CD4-positive, alpha-beta T cell (primary cell): ENCODE data around the gene PSMC4. TPM values are rescaled to one million over a fixed set of nuclear protein-coding genes. Genes with fewer than 3 reads are reported as not detected.

Source experiments
- ATAC-seq: fragments of 200-7000 bp; cut with Tn5 transposase; one replicate; pipeline ENCODE4 v1.10.0; 2022; ENCODE audit warnings: mild to moderate bottlenecking; ENCODE audit not compliant: poor library complexity
- CTCF ChIA-PET: fragments of 350-600 bp; sonication (Branson Sonifier 250); formaldehyde crosslinking; loops from one replicate; lab custom pipeline; 2021; ENCODE audit warnings: antibody characterized with exemption, inconsistent platforms; lab: Charles Lee
- POLR2A ChIA-PET: fragments of 350-600 bp; sonication (Branson Sonifier 250); formaldehyde crosslinking; loops from one replicate; lab custom pipeline; 2021; ENCODE audit warnings: antibody characterized with exemption, inconsistent platforms; lab: Charles Lee
- DNase-seq, 14 experiments: peaks; one replicate each; pipeline ENCODE4 v3.0.0-alpha.2; 2013 to 2020; ENCODE audit warnings: mixed read lengths in 2 of 14
- H3K27ac ChIP-seq, 2 donors: one replicate each; pipeline versions ENCODE4 v1.5.1 to v1.7.0; 2013; ENCODE audit warnings: low read length in 2 of 2, low read depth in 1 of 2, mild to moderate bottlenecking in 1 of 2
- H3K27me3 ChIP-seq, 2 experiments: 1 replicate in 1 of 2; 2 replicates in 1 of 2; pipeline versions ENCODE4 v1.6.1 to v1.7.0; 2013; ENCODE audit warnings: low read length in 2 of 2, control low read depth in 1 of 2, mild to moderate bottlenecking in 1 of 2, moderate library complexity in 1 of 2; ENCODE audit not compliant: insufficient read depth in 2 of 2, control insufficient read depth in 1 of 2
- H3K36me3 ChIP-seq: one replicate; pipeline ENCODE4 v1.6.1; 2013; ENCODE audit warnings: low read length, control low read depth; ENCODE audit not compliant: insufficient read depth
- H3K4me1 ChIP-seq: one replicate; pipeline ENCODE4 v1.6.1; 2013; ENCODE audit warnings: low read length, control low read depth; ENCODE audit not compliant: insufficient read depth
- H3K4me3 ChIP-seq: one replicate; pipeline ENCODE4 v1.5.1; 2013; ENCODE audit warnings: mild to moderate bottlenecking, low read length, moderate library complexity
- H3K9me3 ChIP-seq, 2 experiments: 1 replicate in 1 of 2; 2 replicates in 1 of 2; pipeline versions ENCODE4 v1.6.1 to v1.7.0; 2013; ENCODE audit warnings: low read length in 2 of 2, mild to moderate bottlenecking in 2 of 2, control low read depth in 1 of 2, moderate library complexity in 1 of 2; ENCODE audit not compliant: control insufficient read depth in 1 of 2, insufficient read depth in 1 of 2
- H3K27ac Mint-ChIP-seq: one replicate; pipeline ENCODE4 v1.8.0; 2020; ENCODE audit warnings: mixed read lengths
- H3K27me3 Mint-ChIP-seq: one replicate; pipeline ENCODE4 v1.8.0; 2021; ENCODE audit warnings: mixed read lengths
- H3K36me3 Mint-ChIP-seq: one replicate; pipeline ENCODE4 v1.8.0; 2021; ENCODE audit warnings: low read depth, mixed read lengths
- H3K4me1 Mint-ChIP-seq: one replicate; pipeline ENCODE4 v1.8.0; 2021; ENCODE audit warnings: low read depth, mixed read lengths
- H3K4me3 Mint-ChIP-seq: one replicate; pipeline ENCODE4 v1.8.0; 2020; ENCODE audit warnings: mild to moderate bottlenecking, mixed read lengths
- H3K9me3 Mint-ChIP-seq: one replicate; pipeline ENCODE4 v1.8.0; 2020; ENCODE audit warnings: mixed read lengths
- intact Hi-C, 2 experiments: fragments of 100-400 bp; cut with DNase I in 1 of 2; cut with micrococcal nuclease in 1 of 2; formaldehyde crosslinking; loops; one replicate each; pipeline versions ENCODE4 v1.15.1 to v1.9.0; 2023 to 2025; cut with DNase I, micrococcal nuclease
- polyA plus RNA-seq, 2 donors: library from polyadenylated mRNA; unstranded; fragments of 120-200 nt; gene quantifications; one replicate each; pipeline ENCODE4 v1.2.1, GENCODE V29; 2013
- total RNA-seq, 174 experiments: library from RNA in 2 of 174; stranded (reverse) in 2 of 174; gene quantifications; one replicate each; pipeline ENCODE4 v1.2.3 and lab custom pipeline; 2021 to 2026
- TF ChIP-seq, protein P1 (sequence below): fragments of 200-600 bp; IDR thresholded peaks from one replicate; pipeline ENCODE4 v1.8.0; 2022; ENCODE audit warnings: antibody characterized with exemption, mild to moderate bottlenecking

The PSMC4 gene
- 10 to 100 TPM; 61.3 to 67.4 TPM for total RNA-seq
- polyA plus RNA-seq (2013, experiment 1 of 2), result 54.4 TPM
- 56.8 TPM for polyA plus RNA-seq (2013, experiment 2 of 2)
- total RNA-seq (lab: John Stamatoyannopoulos, UW), result 42.0 to 290 (median 68.7) reads per million in 172 experiments

DNA sequence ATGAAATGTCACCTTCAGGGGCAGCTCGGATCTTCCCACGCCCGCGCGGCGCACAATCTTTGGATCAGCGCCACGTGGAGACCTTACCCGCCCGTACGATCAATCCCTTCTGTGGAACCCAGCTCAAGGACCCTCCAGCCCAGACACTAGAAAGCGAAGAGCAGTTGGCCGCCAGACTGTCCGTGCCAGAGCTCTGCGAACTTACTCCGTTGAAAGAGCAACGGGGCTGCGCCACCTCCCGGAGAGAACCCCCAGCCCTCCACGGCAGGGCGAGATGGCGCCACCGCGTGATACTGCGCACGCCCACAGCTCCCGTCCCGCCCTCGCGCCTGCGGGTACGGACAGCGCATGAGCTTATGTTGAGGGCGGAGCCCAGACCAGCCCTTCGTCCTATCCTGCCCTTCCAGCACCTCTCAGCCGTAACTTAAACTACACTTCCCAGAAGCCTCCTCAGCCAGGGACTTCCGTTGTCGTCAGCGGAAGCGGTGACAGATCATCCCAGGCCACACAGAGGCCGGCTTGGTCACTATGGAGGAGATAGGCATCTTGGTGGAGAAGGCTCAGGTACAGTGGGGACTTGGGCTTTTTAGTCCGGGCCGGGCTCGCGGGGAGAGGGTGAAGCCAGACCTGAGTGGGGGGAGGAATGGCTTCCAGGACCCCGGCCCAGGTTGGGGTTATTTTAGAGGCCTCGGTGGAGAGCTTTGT is at the start of gene PSMC4:
Gene PSMC4, plus strand, starts transcription at position 491 of the 705 bp plus-strand sequence. Its CDS starts 38 bp downstream, at position 529.
- Mint-ChIP-seq H3K4me1 (peaks cover 58% of the 10 kb centered on the region), H3K4me3 (peak within 1 kb of the TSS; percentile 98), H3K27ac (peak within 1 kb of the TSS; percentile 97), H3K36me3 (peaks cover 45% of the 10 kb centered on the region), H3K9me3 (no peaks in the 10 kb centered on the region), H3K27me3 (no peaks in the 10 kb centered on the region)
- intact Hi-C loops, result loop anchor here (1.0 to 5.0 kb wide), 6 partner anchors 25 to 174 kb away; partner anchors contain the start of gene DYRK1B (in 1 of the 2)
- Histone ChIP-seq H3K4me1 (peaks cover 51% of the 10 kb centered on the region), H3K4me3 (peak within 1 kb of the TSS; percentile 77), H3K36me3 (peaks cover 38% of the 10 kb centered on the region), H3K9me3 (no peaks in the 10 kb centered on the region), H3K27ac (peak within 1 kb of the TSS; percentile 87 to 91), H3K27me3 (no peaks in the 10 kb centered on the region)
- DNase-seq (peak; percentile 97 to 100 (median 98)), ATAC-seq (peak; percentile 96)
- TF ChIP-seq, protein P1, sequence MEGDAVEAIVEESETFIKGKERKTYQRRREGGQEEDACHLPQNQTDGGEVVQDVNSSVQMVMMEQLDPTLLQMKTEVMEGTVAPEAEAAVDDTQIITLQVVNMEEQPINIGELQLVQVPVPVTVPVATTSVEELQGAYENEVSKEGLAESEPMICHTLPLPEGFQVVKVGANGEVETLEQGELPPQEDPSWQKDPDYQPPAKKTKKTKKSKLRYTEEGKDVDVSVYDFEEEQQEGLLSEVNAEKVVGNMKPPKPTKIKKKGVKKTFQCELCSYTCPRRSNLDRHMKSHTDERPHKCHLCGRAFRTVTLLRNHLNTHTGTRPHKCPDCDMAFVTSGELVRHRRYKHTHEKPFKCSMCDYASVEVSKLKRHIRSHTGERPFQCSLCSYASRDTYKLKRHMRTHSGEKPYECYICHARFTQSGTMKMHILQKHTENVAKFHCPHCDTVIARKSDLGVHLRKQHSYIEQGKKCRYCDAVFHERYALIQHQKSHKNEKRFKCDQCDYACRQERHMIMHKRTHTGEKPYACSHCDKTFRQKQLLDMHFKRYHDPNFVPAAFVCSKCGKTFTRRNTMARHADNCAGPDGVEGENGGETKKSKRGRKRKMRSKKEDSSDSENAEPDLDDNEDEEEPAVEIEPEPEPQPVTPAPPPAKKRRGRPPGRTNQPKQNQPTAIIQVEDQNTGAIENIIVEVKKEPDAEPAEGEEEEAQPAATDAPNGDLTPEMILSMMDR, result peak; percentile 88
- ChIA-PET POLR2A (interaction anchor here (0.5 to 4.4 kb wide), 34 partner anchors 8 to 1596 kb away, joined by 3 to 172 read pairs (median 6); partner anchors contain the start of genes DYRK1B, FBL, PSMD8 and RPS16), CTCF (interaction anchor here (0.6 to 2.4 kb wide), 34 partner anchors 9 to 1713 kb away, joined by 3 to 19 read pairs (median 6); partner anchors contain the start of genes DYRK1B, ZNF546, ZNF780A and ZNF780B)

DNA sequence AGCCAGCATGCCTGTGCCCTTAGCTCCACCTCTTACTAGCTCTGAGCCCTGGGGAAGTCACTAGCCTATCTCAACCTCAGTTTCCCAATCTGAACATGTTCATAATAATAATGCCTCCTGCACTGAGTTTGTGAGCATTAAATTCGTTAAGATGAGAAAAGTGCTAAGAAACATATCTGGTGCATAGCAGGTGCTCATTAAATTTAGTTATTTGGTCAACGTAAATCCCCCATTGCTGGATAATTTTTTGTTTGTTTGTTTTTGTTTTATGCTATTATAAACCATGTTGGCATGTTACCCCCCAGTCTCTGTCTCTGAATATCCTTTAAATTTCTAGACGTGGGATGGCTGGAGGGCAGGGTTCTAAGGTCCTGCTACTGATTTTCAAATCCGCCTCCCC is 47.1 kb upstream of the PSMC4 start:
- no peak for DNase-seq
- Histone ChIP-seq H3K27me3 (no peaks in the 10 kb centered on the region), H3K36me3 (peaks cover 2% of the 10 kb centered on the region), H3K4me1 (peaks cover 11% of the 10 kb centered on the region), H3K4me3 (no peak overlapping the region), H3K27ac (no peak overlapping the region), H3K9me3 (no peaks in the 10 kb centered on the region)
- H3K27me3 Mint-ChIP-seq, result no peaks in the 10 kb centered on the region
- ATAC-seq, result no peak
- no peak overlapping the region for H3K27ac Mint-ChIP-seq
- CTCF ChIA-PET, result no interaction called here
- H3K9me3 Mint-ChIP-seq, result no peaks in the 10 kb centered on the region
- H3K36me3 Mint-ChIP-seq, result peaks cover 44% of the 10 kb centered on the region
- intact Hi-C loops, result no loop called here
- POLR2A ChIA-PET, result no interaction called here
- H3K4me3 Mint-ChIP-seq, result no peak overlapping the region
- TF ChIP-seq, protein P1, result no peak
- H3K4me1 Mint-ChIP-seq, result peaks cover 30% of the 10 kb centered on the region

DNA sequence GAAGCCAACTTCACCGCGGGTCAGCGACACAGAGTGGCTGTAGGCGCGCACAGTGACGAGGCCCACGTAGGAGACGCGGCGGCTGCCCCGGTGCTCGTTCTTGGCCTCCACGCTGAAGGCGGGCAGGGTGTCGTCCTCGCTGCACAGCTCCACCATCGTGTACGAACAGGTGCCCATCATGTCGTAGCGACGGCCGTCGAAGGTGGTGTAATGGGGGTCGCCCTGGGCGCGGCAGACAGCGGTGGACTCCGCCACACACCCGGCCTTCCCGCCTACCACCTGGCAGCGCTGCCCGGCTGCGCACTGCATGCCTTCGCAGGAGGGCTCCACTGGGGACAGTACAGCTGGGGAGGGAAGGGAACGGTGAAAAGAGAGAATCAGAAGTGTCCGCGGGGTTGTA is 46.6 kb upstream of the PSMC4 start:
- Histone ChIP-seq H3K27me3 (no peaks in the 10 kb centered on the region), H3K4me1 (peaks cover 11% of the 10 kb centered on the region), H3K36me3 (peaks cover 2% of the 10 kb centered on the region), H3K27ac (no peak overlapping the region), H3K4me3 (no peak overlapping the region), H3K9me3 (no peaks in the 10 kb centered on the region)
- peaks cover 40% of the 10 kb centered on the region for H3K36me3 Mint-ChIP-seq
- no peaks in the 10 kb centered on the region for H3K9me3 Mint-ChIP-seq
- H3K27ac Mint-ChIP-seq, result no peak overlapping the region
- ATAC-seq (no peak), DNase-seq (no peak)
- TF ChIP-seq, protein P1, result no peak
- CTCF ChIA-PET, result no interaction called here
- peaks cover 28% of the 10 kb centered on the region for H3K4me1 Mint-ChIP-seq
- intact Hi-C loops, result no loop called here
- H3K4me3 Mint-ChIP-seq, result no peak overlapping the region
- POLR2A ChIA-PET, result no interaction called here
- H3K27me3 Mint-ChIP-seq, result no peaks in the 10 kb centered on the region
